Chondrocyte (in vitro differentiated cells): ENCODE measurements around the gene STIM1. TPM values are rescaled to one million over a fixed set of nuclear protein-coding genes. Genes with fewer than 3 reads are reported as not detected.

Source experiments
- DNase-seq: peaks from one replicate; pipeline ENCODE4 v3.0.0; 2021; ENCODE audit warnings: mixed read lengths, low spot score
- H3K27ac Mint-ChIP-seq: one replicate; pipeline ENCODE4 v1.8.0; 2021; ENCODE audit warnings: mild to moderate bottlenecking, moderate library complexity, mixed read lengths; ENCODE audit not compliant: unreplicated experiment
- H3K27me3 Mint-ChIP-seq: 2 replicates; pipeline ENCODE4 v1.8.0; 2021; ENCODE audit warnings: low read depth, mixed read lengths
- H3K36me3 Mint-ChIP-seq: 2 replicates; pipeline ENCODE4 v1.8.0; 2021; ENCODE audit warnings: low read depth, mixed read lengths
- H3K4me1 Mint-ChIP-seq: 2 replicates; pipeline ENCODE4 v1.8.0; 2021; ENCODE audit warnings: low read depth, mild to moderate bottlenecking, mixed read lengths
- H3K4me3 Mint-ChIP-seq: one replicate; pipeline ENCODE4 v1.8.0; 2021; ENCODE audit warnings: mild to moderate bottlenecking, moderate library complexity, mixed read lengths; ENCODE audit not compliant: unreplicated experiment
- H3K9me3 Mint-ChIP-seq: 2 replicates; pipeline ENCODE4 v1.8.0; 2021; ENCODE audit warnings: low read depth, mixed read lengths
- CTCF ChIP-seq: fragments of 200-600 bp; sonication (generic); IDR thresholded peaks from 2 replicates; pipeline ENCODE4 v1.5.0; 2021; ENCODE audit warnings: antibody characterized with exemption, mild to moderate bottlenecking, moderate library complexity
- total RNA-seq: library from RNA; stranded (reverse); gene quantifications from 3 replicates; pipeline ENCODE4 v1.2.1, GENCODE V29; 2021

Gene STIM1
- total RNA-seq, 1 donor from 2014 or later: 50.7 TPM

- TF ChIP-seq CTCF: no peak
- Mint-ChIP-seq H3K4me3 (peak within 1 kb of the TSS; percentile 81), H3K4me1 (peaks cover 31% of the 10 kb centered on the region), H3K27me3 (no peaks in the 10 kb centered on the region), H3K36me3 (no peaks in the 10 kb centered on the region), H3K9me3 (no peaks in the 10 kb centered on the region), H3K27ac (peak within 1 kb of the TSS; percentile 94)
- DNase-seq: no peak
Observed at GRCh38 chr11:3840870-3841425, 14.5 kb upstream of the STIM1 start, which contains the start of gene RHOG. TSS of gene RHOG (minus strand) at chr11:3840959. CDS start at chr11:3828138, 12,821 bp downstream.

- Mint-ChIP-seq H3K27me3 (no peaks in the 10 kb centered on the region), H3K36me3 (no peaks in the 10 kb centered on the region), H3K4me3 (peak overlapping the region; percentile 81), H3K4me1 (peaks cover 31% of the 10 kb centered on the region), H3K9me3 (no peaks in the 10 kb centered on the region), H3K27ac (peak overlapping the region; percentile 94)
- DNase-seq: no peak
- TF ChIP-seq CTCF: peak; percentile 96
Observed at GRCh38 chr11:3841426-3842350, 13.8 kb upstream of the STIM1 start.

DNA sequence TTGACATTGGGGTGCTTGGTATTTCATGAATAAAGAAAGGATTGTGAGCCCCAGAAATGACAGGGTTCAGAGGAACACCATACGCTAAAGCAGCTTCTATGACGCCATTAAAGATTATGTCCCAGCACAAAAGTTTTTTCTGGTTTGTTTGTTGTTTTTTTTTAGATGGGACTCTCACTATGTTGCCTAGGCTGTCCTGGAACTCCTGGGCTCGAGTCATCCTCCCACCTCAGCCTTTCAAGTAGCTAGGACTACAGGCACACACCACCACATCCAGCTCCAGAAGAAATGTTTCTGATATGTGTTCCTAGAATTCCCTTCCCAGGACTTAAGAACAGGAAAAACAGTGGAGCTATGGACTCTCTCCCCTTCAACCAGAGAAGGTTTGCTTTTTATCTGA is 12.1 kb upstream of the STIM1 start:
- no peaks in the 10 kb centered on the region for H3K9me3 Mint-ChIP-seq
- peaks cover under 1% of the 10 kb centered on the region for H3K27me3 Mint-ChIP-seq
- H3K4me3 Mint-ChIP-seq: no peak overlapping the region
- no peak for TF ChIP-seq CTCF
- DNase-seq: no peak
- peaks cover 21% of the 10 kb centered on the region for H3K4me1 Mint-ChIP-seq
- no peak overlapping the region for H3K27ac Mint-ChIP-seq
- H3K36me3 Mint-ChIP-seq: no peaks in the 10 kb centered on the region

DNA sequence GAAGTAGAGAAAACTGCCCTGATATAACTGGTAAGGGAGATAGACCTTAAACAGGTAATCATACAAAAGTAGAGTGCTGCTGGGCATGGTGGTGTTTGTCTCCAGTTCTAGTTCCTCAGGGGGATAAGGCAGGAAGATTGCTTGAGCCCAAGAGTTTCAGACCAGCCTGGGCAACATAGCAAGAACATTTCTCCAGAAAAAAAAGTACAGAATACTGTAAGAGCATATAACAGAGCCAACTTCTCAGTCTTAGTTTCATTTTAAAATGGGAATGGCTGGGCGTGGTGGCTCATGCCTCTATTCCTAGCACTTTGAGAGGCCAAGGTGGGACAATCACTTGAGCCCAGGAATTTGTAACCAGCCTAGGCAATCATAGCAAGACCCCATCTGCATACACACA is 10.2 kb upstream of the STIM1 start:
- TF ChIP-seq CTCF: no peak
- Mint-ChIP-seq H3K27me3 (peaks cover 5% of the 10 kb centered on the region), H3K9me3 (no peaks in the 10 kb centered on the region), H3K4me1 (peaks cover 3% of the 10 kb centered on the region), H3K4me3 (no peak overlapping the region), H3K27ac (no peak overlapping the region), H3K36me3 (no peaks in the 10 kb centered on the region)
- DNase-seq: no peak

DNA sequence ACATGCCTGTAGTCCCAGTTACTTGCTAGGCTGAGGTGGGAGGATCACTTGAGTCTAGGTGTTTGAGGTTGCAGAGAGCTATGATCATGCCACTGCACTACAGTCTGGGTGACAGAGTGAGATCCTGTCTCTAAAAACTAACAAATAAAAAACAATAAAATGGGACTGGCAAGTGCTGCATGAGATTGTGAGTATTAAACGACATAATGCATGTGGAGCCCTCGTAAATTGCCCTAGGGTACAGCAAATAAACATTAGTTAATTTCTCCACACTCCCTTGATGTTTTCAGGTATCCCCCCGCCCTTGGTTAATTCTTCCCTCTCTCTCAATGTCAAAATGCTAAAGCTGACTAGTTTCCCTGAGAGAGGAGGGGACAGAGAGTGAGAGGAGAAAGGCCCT is 9.8 kb upstream of the STIM1 start:
- no peak for TF ChIP-seq CTCF
- Mint-ChIP-seq H3K4me3 (no peak overlapping the region), H3K36me3 (no peaks in the 10 kb centered on the region), H3K27me3 (peaks cover 5% of the 10 kb centered on the region), H3K9me3 (no peaks in the 10 kb centered on the region), H3K4me1 (peaks cover 3% of the 10 kb centered on the region), H3K27ac (no peak overlapping the region)
- no peak for DNase-seq
